Hematopoietic multipotent progenitor cell treated with erythropoietin and hydrocortisone succinate and interleukin-3 and kit ligand, for 15 days (in vitro differentiated cells): ENCODE results near the gene SYNRG.

Source experiments
- DNase-seq: peaks from one replicate; pipeline ENCODE4 v3.0.0-alpha.2; 2015; ENCODE audit warnings: low spot score

Gene SYNRG

GRCh38 chr17:37598145-37598544 lies 11.1 kb downstream of the SYNRG start:
- DNase-seq, result no peak

DNA sequence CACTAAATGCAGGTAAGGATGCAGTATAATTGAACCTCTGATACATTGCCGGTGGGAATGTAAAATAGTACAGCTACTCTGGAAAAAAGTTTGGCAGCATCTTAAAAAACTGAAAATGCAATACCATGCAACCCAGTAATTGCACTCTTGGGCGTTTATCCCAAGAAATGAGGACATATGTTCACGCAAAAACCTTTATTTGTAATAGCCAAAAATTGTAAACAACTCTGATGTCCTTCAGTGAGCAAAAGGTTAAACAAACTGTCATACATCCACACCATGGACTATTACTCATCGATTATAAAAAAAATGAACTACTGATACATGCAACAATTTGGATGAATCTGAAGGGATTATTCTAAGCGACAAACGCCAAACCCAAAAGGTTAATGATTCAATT lies 16.9 kb downstream of the SYNRG start:
- no peak for DNase-seq

GRCh38 chr17:37585066-37585465 lies 24.2 kb downstream of the SYNRG start:
- no peak for DNase-seq

DNA sequence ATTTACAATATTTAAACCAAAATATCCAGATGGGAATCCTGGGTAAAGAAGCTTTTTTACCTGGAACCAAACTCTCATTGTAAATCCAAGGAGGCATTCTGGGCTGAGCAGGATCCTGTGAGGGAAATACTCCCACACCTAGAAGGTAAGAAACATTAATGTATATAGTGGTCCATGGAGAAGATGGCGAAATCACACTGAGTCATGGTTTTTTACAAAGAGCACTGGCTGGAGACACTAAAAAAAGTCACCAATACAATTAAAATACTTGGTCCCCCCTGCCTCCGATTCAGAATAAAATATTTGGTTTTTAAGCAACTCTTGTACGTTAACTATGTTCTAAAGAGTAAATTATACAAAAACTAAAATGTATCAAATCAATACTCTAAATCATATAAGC lies 32.9 kb downstream of the SYNRG start:
- no peak for DNase-seq

DNA sequence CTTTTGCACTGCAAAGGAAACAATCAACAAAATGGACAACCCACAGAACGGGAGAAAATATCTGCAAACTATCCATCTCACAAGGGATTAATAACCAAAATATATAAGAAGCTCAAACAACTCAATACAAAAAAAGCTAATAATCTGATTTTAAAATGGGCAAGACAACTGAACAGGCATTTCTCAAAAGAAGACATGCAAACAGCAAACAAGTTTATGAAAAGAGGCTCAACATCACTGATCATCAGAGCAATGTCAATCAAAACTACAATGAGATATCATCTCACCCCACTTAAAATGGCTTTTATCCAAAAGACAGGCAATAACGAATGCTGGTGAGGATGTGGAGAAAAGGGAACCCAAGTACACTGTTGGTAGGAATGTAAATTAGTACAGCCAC lies 34.8 kb downstream of the SYNRG start:
- DNase-seq, result no peak

- no peak for DNase-seq
These were observed 37.5 kb downstream of the SYNRG start for GRCh38 chr17:37571674-37572073.

GRCh38 chr17:37570527-37571093 lies 38.6 kb downstream of the SYNRG start:
- peak; percentile 48 for DNase-seq

- no peak for DNase-seq
These were observed 40.7 kb downstream of the SYNRG start for GRCh38 chr17:37568350-37569053.

GRCh38 chr17:37567538-37567937 lies 41.7 kb downstream of the SYNRG start:
- DNase-seq, result no peak

DNA sequence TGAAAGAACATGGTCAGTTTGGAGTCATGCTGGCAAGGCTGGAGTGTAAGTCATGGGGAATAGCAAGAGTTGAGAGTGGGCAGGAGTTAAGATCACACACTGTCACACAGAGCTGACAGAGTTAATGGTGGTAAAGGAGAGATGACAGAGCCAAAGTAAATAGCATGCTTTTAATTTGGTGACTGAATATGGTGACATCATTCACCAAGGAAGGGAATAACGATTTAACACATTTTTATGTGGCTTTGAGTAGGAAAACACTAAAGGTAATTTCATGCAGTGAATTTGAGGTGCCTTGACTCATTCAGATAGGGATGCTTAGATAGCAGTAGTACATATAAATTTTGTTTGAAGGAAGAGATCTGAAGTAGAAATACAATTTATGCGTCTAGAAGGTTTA lies 42.1 kb downstream of the SYNRG start:
- DNase-seq, result no peak

DNA sequence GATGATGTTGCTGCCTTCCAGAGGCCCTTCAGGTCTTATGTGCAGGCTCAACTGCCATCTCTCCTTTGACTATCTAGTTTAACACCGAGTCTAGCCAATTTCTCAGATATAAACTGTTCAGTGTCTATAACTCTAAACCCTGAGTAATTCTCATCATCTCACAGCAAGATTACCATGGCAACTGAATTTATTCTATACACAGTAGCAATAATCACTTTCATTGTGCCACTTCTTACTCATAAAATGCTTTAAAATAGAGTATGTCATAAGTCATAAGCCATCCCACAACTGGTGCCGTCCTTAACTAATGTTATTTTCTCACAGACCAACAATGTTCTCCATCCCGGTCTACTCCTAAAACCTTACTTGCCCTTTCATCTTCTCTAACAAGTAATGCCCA lies 45.0 kb downstream of the SYNRG start:
- DNase-seq, result no peak

DNA sequence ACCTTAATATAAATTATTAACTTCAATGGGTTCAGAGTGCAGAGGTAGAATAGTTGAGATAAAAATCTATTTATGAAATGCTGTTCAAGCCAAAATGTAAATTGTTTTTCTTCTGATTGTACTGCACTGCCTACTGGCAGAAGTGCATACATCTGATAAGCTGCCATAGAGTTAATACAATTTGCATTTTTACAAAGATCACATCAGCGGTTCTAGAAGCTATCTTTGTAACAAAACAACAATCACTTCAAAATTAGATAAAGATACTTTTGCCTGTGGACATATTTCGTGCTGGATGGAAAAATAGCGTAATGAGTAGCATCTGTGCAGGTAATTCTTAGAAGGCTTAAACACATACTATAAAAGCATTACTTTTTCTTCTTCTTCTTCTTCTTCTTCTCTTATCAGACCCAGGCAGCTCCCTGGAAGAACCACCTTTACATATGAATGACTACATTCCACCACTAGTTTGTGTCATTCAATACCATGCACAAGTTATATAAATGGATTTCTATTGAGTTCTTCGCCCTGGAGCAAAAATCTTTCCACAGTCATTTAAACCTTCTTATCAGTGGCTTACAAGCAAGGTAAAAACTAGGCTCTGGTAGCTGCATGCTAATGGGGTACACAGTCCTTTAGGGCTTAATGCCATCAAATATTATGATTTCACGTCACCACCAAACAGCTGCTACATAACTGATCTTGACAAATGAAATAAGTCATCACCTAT lies 47.0 kb downstream of the SYNRG start:
- no peak for DNase-seq

DNA sequence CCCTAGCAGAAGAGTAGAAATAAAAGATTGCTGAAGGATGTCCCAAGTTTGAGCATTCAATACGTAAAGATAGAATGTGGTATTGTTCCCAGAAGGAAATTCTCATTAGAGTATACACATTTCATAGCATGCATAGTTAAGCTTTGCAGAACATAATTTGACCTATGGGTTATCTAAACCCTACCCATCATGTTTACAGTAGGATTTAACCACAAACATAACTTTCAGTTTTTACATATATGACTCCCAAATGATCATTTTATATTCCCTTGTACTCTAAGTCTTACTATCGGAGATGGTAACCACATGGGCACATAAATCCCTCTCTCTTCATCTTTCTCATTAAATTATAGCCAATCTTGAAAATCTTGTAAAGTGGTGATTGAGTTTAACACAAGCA lies 50.9 kb downstream of the SYNRG start:
- no peak for DNase-seq

GRCh38 chr17:37557482-37557881 lies 51.7 kb downstream of the SYNRG start:
- no peak for DNase-seq

- no peak for DNase-seq
These were observed 53.8 kb downstream of the SYNRG start for GRCh38 chr17:37555386-37555785.

- no peak for DNase-seq
These were observed 55.7 kb downstream of the SYNRG start for GRCh38 chr17:37553401-37553966.

- no peak for DNase-seq
These were observed 57.4 kb downstream of the SYNRG start for GRCh38 chr17:37551788-37552187.

- no peak for DNase-seq
These were observed 61.2 kb downstream of the SYNRG start for GRCh38 chr17:37547986-37548385.

- DNase-seq, result no peak
These were observed 62.9 kb downstream of the SYNRG start for GRCh38 chr17:37546302-37546701.

DNA sequence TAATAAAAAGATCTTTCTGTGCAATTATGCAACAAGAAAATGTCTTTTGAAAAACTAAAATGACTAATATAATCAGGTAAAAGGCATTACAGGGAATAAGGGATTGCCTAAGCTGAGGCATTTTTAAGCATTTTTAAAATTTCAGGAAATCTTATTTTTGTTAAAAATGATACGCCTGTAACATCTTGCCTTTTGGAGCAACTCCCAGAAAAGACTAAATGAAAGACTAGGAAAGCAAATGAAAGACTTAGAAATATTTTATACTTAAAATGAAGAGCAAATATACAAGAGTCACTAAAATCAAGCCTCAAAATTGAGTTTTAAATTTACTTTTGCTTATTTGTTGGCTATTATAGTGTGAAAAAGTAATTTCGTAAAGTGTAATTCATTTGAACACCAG lies 63.7 kb downstream of the SYNRG start:
- no peak for DNase-seq

GRCh38 chr17:37543637-37544052 lies 65.6 kb downstream of the SYNRG start:
- DNase-seq, result no peak

DNA sequence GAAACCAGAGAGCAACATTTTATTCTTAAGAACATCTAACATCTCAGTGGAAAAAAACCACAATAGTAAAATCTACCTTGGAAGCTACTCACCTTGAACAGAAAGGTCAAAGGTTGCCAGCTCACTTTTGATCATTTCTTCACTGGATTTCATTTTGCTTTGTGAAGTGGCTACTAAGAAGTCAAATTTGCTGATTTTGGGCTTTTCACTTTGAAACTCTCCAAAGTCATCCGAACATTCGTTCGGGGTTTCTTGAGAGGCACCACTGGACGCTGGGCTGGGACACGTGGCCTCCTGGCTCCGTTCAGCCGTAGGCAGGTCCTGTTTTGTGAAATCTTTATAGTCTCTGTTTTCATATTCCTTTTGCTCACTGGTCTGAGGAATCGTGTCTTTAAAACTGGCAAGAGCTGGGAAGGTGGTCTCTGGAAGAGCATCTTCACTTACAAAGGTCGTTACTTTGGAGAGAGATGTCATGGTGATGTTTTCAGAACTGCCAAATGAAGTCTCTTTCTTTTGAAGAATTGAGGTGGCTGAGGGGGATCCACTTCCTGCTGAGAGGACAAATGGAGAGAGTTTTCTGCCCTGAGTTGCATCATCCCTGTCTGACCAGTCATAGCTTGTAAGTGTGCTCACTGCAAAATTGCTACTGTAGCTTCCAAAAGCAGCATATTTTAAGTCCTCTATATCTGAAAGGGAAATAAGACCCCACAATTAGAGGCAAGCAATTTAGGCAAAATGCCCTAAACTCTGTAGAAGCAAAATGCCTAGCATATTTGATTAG lies 67.1 kb downstream of the SYNRG start:
- no peak for DNase-seq
